Aorta (tissue), 5 donors: Measurements from ENCODE around the gene IRF9. TPM values are rescaled to one million over a fixed set of nuclear protein-coding genes. Genes with fewer than 3 reads are reported as not detected.

ENCODE experiments used
- ATAC-seq: fragments of 200-7000 bp; cut with Tn5 transposase; one replicate; pipeline ENCODE4 v1.9.1; 2022; ENCODE audit warnings: moderate library complexity; ENCODE audit not compliant: low FRiP score
- DNase-seq, 2 donors: peaks; one replicate each; pipeline ENCODE4 v3.0.0-alpha.2; 2020
- H3K27ac ChIP-seq, 2 donors: one replicate each; pipeline ENCODE4 v1.5.1; 2013; ENCODE audit warnings: low read length in 2 of 2, mild to moderate bottlenecking in 2 of 2, moderate library complexity in 2 of 2, control low read depth in 1 of 2, inconsistent platforms in 1 of 2, low read depth in 1 of 2
- H3K27me3 ChIP-seq, 2 donors: one replicate each; pipeline ENCODE4 v1.6.1; 2013; ENCODE audit warnings: control low read depth in 1 of 2, low read length in 1 of 2, mild to moderate bottlenecking in 1 of 2, moderate library complexity in 1 of 2; ENCODE audit not compliant: insufficient read depth in 2 of 2, control insufficient read depth in 1 of 2
- H3K36me3 ChIP-seq, 2 donors: one replicate each; pipeline ENCODE4 v1.6.1; 2013; ENCODE audit warnings: control low read depth in 1 of 2, low read length in 1 of 2, mild to moderate bottlenecking in 1 of 2; ENCODE audit not compliant: insufficient read depth in 2 of 2, control insufficient read depth in 1 of 2
- H3K4me1 ChIP-seq, 2 donors: one replicate each; pipeline ENCODE4 v1.6.1; 2013; ENCODE audit warnings: low read length in 2 of 2, control low read depth in 1 of 2, mild to moderate bottlenecking in 1 of 2, moderate library complexity in 1 of 2; ENCODE audit not compliant: insufficient read depth in 2 of 2, control insufficient read depth in 1 of 2
- H3K4me3 ChIP-seq, 2 donors: one replicate each; pipeline ENCODE4 v1.5.1; 2013; ENCODE audit warnings: low read length in 2 of 2, control low read depth in 1 of 2, mild to moderate bottlenecking in 1 of 2
- H3K9me3 ChIP-seq: one replicate; pipeline ENCODE4 v1.6.1; 2013; ENCODE audit warnings: mild to moderate bottlenecking, low read length; ENCODE audit not compliant: control insufficient read depth
- WGBS, 2 donors: extraction: QIAGEN DNeasy Blood & Tissue Kit; methylation state at CpG; one replicate each; pipeline ENCODE4 v1.1.7; 2013; 5-methylcytosine and 5-hydroxymethylcytosine counted together
- intact Hi-C, 2 donors: fragments of 100-400 bp; cut with DNase I; formaldehyde crosslinking; loops; one replicate each; pipeline versions ENCODE4 v1.14.2 to v1.15.0; 2022
- polyA plus RNA-seq, 2 donors: library from polyadenylated mRNA; stranded (reverse); fragments of 200-250 nt; gene quantifications; one replicate each; pipeline ENCODE4 v1.2.3, GENCODE V29; 2013
- total RNA-seq, 2 donors: library from RNA; stranded (reverse); fragmentation: NEBNext Ultra II Directional; extraction: Animal tissue kit (Norgen Biotek cat#: 25700); gene quantifications; one replicate each; pipeline ENCODE4 v1.2.1, GENCODE V29; 2021
- donor health status: healthy with polysubstance abuse.
- donor health status: Bipolar disorder and iron deficiency.
- donor health status: DM: no; HTN: no; CAD: no.
- donor health status: DM: no; HTN: no; CAD: no.
- donor health status: DM: yes; HTN: yes; CAD: no.

The IRF9 gene
- total and polyA plus RNA-seq, 4 donors: 56.0 to 117 (median 112) TPM

DNA sequence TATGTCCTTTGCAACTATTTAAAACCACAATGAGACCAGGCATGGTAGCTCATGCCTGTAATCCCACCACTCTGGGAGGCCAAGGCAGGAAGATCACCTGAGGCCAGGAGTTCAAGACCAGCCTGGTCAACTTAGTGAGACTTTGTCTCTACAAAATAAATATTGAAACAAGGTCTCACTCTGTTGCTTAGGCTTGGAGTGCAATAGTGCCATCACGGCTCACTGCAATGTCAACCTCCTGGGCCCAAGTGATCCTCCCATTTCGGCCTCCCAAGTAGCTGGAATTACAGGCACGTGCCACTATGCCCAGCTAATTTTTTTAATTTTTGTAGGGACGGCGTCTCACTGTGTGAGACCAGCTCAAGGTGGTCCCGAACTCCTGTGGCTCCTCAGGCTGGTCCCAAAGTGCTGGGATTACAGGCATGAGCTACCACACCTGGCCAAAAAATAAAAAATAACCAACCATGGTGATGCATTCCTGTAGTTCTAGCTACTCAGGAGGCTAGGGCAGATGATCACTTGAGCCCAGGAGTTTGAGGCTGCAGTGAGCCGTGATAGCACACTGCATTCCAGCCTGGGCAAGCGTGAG lies 31.6 kb upstream of the IRF9 start:
- H3K9me3 ChIP-seq: no peaks in the 10 kb centered on the region
- 88 to 91% methylated on average over 8 of the region's 8 CpGs for WGBS, 2 donors
- H3K36me3 ChIP-seq: no peaks in the 10 kb centered on the region
- no peak overlapping the region for H3K27ac ChIP-seq
- DNase-seq (peak in 1 of 2 donors; percentile 16), ATAC-seq (no peak)
- H3K4me1 ChIP-seq: no peaks in the 10 kb centered on the region
- intact Hi-C loops: no loop called here
- H3K4me3 ChIP-seq: no peak overlapping the region
- H3K27me3 ChIP-seq: no peaks in the 10 kb centered on the region

GRCh38 chr14:24130380-24130716 lies 30.7 kb upstream of the IRF9 start, which contains the start of gene FITM1:
FITM1 (plus strand) TSS chr14:24130659; CDS start chr14:24131564, 905 bp downstream.
- Histone ChIP-seq H3K4me3 (no peak within 1 kb of the TSS), H3K27ac (no peak within 1 kb of the TSS), H3K27me3 (no peaks in the 10 kb centered on the region), H3K4me1 (no peaks in the 10 kb centered on the region), H3K36me3 (no peaks in the 10 kb centered on the region), H3K9me3 (no peaks in the 10 kb centered on the region)
- intact Hi-C loops: no loop called here
- no peak for DNase-seq
- ATAC-seq: no peak
- WGBS, 2 donors: 93 to 95% methylated on average over 5 of the region's 5 CpGs

GRCh38 chr14:24130717-24131548 lies 30.1 kb upstream of the IRF9 start:
- H3K4me3 ChIP-seq: no peak overlapping the region
- WGBS, 2 donors: 64% methylated on average over 5 to 7 of the region's 7 CpGs
- no peaks in the 10 kb centered on the region for H3K36me3 ChIP-seq
- DNase-seq (peak; percentile 29 to 72), ATAC-seq (no peak)
- no peaks in the 10 kb centered on the region for H3K4me1 ChIP-seq
- H3K27ac ChIP-seq: no peak overlapping the region
- H3K9me3 ChIP-seq: no peaks in the 10 kb centered on the region
- H3K27me3 ChIP-seq: no peaks in the 10 kb centered on the region
- intact Hi-C loops: no loop called here

- DNase-seq: peak; percentile 33 to 61
- no peak for ATAC-seq
- WGBS, 2 donors: 60 to 78% methylated on average over 13 to 15 of the region's 15 CpGs
- intact Hi-C loops: no loop called here
- H3K9me3 ChIP-seq: no peaks in the 10 kb centered on the region
- no peak overlapping the region for H3K27ac ChIP-seq
- H3K4me3 ChIP-seq: no peak overlapping the region
- H3K27me3 ChIP-seq: no peaks in the 10 kb centered on the region
- no peaks in the 10 kb centered on the region for H3K36me3 ChIP-seq
- H3K4me1 ChIP-seq: no peaks in the 10 kb centered on the region
These were observed 29.5 kb upstream of the IRF9 start for GRCh38 chr14:24131549-24131966.

- H3K27me3 ChIP-seq: no peaks in the 10 kb centered on the region
- H3K27ac ChIP-seq: no peak overlapping the region
These were observed 28.9 kb upstream of the IRF9 start for GRCh38 chr14:24132061-24132685.

DNA sequence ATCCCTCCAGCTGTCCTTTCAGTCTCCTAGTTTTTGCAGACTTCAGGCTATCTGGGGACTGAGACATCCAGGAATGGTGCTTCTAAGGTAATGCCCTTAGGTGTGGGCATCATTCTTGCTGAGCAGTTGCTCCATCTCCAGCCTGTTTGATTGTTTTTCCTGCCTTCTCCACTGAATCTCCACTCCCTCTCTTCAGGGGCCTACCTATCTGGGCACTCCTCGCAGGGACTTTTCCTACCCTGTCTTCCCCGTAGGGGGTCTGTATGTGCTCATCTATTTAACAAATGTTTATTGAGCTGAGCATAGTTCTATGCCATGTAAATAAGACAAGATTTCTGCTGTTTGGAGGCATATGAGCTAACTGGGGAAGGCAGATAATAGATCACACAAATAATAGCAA lies 28.1 kb upstream of the IRF9 start:
- no peak overlapping the region for H3K4me3 ChIP-seq
- WGBS, 2 donors: 93 to 94% methylated on average over 2 of the region's 2 CpGs
- no peak overlapping the region for H3K27ac ChIP-seq
- H3K9me3 ChIP-seq: no peaks in the 10 kb centered on the region
- H3K36me3 ChIP-seq: no peaks in the 10 kb centered on the region
- no peak for DNase-seq
- no peaks in the 10 kb centered on the region for H3K27me3 ChIP-seq
- H3K4me1 ChIP-seq: no peaks in the 10 kb centered on the region
- ATAC-seq: no peak
- intact Hi-C loops: loop anchor here in 1 of 2 donors (1.0 kb wide), 1 partner anchor 17 kb away; no protein-coding TSS in a partner anchor

More at GRCh38 chr14:24132061-24132685, 28.9 kb upstream of the IRF9 start:
- ATAC-seq: no peak
- no peaks in the 10 kb centered on the region for H3K4me1 ChIP-seq
- no peak overlapping the region for H3K4me3 ChIP-seq
- peak; percentile 36 to 67 for DNase-seq
- no peaks in the 10 kb centered on the region for H3K36me3 ChIP-seq
- H3K9me3 ChIP-seq: no peaks in the 10 kb centered on the region
- 82 to 90% methylated on average over 24 of the region's 24 CpGs for WGBS, 2 donors
- intact Hi-C loops: no loop called here

GRCh38 chr14:24133735-24134134 lies 27.3 kb upstream of the IRF9 start:
- no peaks in the 10 kb centered on the region for H3K36me3 ChIP-seq
- 96 to 97% methylated on average over 1 of the region's 1 CpG for WGBS, 2 donors
- no peak overlapping the region for H3K27ac ChIP-seq
- no peaks in the 10 kb centered on the region for H3K4me1 ChIP-seq
- intact Hi-C loops: loop anchor here in 1 of 2 donors (1.0 kb wide), 1 partner anchor 17 kb away; no protein-coding TSS in a partner anchor
- H3K9me3 ChIP-seq: no peaks in the 10 kb centered on the region
- DNase-seq (no peak), ATAC-seq (no peak)
- H3K27me3 ChIP-seq: no peaks in the 10 kb centered on the region
- H3K4me3 ChIP-seq: no peak overlapping the region

DNA sequence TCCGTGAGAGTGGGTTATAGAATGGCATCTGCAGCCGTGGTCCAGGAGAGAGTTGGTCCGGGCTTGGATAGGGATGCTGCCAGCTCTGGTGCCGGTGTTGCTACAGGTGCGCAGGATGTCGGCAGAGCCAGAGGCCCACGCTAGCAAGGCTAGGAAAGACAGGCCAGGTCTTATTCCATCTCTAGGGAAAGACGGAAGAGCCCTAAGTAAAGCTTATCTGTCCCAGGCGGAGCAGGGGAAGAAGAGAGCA lies 25.6 kb upstream of the IRF9 start:
- Histone ChIP-seq H3K4me1 (no peaks in the 10 kb centered on the region), H3K36me3 (no peaks in the 10 kb centered on the region), H3K9me3 (no peaks in the 10 kb centered on the region), H3K27me3 (no peaks in the 10 kb centered on the region), H3K27ac (peak overlapping the region in 1 of 2 donors; percentile 26), H3K4me3 (peak overlapping the region; percentile 36 to 92)
- WGBS, 2 donors: 2% methylated on average over 9 of the region's 9 CpGs
- ATAC-seq (peak; percentile 1), DNase-seq (no peak)
- intact Hi-C loops: no loop called here
